ENCODE measurements around the gene SPPL2A.
"Not testable (repeated sequence)": the region's sequence is repeated elsewhere in the genome, so short reads cannot be mapped to it uniquely, and the experiment has no call there.

SPPL2A gene

DNA sequence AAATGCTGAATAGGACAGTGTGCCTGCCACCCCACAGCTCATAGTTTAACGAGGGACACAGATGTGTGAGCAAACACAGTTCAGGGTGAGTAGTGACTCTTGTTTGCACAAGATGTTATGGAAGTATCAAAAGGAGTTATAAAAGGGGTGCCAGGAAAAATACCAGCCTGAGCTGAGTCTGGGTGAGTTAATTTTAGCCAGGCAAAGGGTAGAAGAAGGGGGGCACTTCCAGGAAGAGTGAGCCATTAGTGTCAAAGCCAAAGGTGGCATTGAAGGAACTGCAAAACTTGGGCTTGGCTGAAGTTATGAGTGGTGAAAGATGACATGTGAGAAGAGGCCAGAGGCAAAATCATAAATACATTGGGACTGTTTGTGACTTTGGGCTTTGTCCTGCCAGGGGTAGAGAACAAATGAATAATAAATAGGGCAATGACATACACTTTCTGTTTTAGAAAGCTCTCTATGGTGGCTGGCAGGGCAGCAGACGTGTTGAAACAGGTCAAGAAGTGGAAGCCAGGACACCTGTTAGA, 1.9 kb upstream of the SPPL2A start:
- no peak for DNase-seq (ENCODE audit: low read depth in 2 of 2)

DNA sequence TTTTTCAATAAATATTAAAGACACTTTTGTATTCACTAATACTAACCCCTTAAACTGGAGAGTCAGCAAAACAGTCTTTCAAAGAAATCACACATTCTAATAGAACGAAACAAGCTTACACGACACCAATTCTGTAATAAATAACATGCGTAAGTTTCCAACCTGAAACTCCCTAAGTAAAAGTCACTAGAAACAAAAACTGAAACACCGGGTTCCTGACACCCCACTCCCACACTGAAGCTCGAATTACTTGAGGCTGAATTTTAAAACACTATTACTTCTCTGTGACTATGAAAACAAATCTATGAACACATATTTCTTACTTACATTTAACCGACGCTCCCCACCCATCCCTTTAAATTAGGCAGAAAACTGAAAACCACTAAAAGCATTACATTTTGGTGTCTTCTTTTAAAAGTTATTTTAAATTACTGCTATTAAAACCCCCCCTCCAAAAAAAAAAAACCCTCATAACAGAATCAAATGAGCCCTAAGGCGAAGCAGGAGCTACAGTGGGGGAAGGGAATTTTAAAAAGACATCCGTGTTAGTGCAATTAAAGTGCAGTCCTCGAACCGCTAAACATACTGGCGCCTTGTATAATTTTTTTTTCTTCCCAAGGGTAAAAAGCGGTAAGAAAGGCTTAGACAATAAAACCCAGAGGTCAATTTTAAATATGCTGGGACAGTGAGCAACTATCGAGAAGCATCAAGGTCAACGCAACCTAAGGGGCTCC, 878 bp downstream of the SPPL2A start:
- no peak for DNase-seq (ENCODE audit: low read depth in 2 of 2)

DNA sequence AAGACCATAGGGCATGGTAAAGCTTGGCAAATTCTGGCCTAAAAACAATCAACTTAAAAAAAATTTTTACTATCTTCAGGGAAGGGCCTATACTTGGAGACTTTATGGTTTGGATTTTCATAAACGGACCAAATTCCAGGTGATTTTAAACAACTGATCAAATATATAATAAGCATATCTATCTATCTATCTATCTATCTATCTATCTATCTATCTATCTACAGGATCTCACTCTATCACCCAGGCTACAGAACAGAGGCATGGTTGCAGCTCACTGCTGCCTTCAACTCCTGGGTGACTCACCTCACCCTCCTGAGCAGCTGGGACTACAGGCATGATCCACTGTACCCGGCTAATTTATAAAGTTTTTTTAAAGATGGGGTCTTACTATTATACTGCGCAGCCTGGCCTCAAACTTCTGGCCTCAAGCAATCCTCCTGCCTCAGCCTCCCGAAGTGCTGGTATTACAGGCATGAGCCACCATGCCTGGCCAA, 6.7 kb downstream of the SPPL2A start:
- DNase-seq (ENCODE audit: low read depth in 2 of 2): no peak

GRCh38 chr15:50753463-50753862, 12.0 kb downstream of the SPPL2A start:
- DNase-seq (ENCODE audit: low read depth in 2 of 2): no peak

DNA sequence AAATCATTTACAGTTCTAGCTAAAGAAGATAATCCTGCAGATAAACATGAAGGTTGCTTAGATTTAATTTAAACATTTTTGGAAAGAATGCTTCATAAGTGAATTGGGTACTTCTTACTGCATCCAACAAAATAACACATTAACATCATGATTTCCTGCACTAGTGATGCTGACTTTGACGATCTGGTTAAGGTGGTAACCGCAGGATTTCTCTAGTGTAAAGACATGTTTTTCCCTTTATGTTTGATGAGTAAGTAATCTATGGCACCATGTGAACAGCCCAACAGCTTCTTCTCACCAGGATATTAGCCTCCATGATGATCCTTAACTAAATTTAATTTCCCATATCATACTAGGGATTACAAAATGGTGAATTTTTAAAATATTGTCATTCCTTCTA, 14.1 kb downstream of the SPPL2A start:
- no peak for DNase-seq (ENCODE audit: low read depth in 2 of 2)

- DNase-seq (ENCODE audit: low read depth in 2 of 2): no peak
These were observed 15.2 kb downstream of the SPPL2A start for GRCh38 chr15:50750227-50750705.

DNA sequence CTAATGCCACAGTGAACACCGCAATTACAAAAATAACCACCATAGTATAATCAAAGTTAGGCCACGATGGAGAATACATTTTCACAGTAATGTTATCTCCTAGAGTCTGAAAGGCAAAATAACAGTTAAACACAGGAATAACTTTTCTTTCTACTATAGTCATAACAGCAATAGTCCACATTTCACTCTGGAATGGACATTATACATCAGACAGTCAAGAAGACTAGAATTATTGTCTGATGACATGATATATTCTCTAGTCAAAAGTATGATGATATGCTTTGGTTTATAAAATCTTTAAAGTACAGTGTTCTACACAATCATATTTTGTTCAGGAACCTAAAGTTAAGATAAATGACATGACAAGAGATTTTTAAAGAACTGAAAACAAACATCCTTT, 18.0 kb downstream of the SPPL2A start:
- no peak for DNase-seq (ENCODE audit: low read depth in 2 of 2)

DNA sequence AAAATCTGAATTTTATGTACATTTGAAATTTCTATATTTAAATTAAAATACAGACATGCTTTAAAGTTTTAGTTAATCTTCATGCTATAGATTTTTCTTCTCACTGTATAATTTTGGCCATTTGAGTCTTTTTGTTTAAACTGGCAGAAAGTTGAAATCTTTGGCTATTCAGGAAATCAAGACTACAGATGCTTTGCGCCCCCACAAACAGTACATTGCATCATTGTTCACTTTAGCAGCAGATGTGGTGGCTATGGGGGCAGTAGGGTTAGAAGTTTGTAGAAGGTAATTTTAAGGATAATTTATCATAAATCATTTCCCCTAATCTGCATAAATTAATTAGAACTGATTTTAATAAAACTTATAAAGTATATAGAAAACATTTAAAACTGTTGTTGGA, 20.9 kb downstream of the SPPL2A start:
- no peak for DNase-seq (ENCODE audit: low read depth in 2 of 2)

DNA sequence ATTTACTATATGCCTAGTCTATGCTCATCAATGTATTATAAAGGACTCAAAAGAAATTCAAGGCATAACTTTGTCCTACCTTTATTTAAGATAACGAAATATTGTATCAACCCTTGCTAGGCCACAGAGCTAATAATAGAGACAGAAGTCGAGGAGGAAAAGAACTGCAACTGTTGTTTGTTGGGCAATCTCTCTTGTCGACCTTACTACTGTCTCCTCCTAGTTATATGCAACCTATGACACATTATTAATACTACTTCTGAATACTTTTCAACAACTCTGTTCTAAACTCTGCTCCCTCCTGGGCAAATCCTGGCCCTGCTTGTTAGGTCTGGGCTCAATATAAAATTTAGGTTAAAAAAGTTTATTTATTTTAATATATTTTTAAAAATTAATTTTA, 24.6 kb downstream of the SPPL2A start:
- no peak for DNase-seq (ENCODE audit: low read depth in 2 of 2)

DNA sequence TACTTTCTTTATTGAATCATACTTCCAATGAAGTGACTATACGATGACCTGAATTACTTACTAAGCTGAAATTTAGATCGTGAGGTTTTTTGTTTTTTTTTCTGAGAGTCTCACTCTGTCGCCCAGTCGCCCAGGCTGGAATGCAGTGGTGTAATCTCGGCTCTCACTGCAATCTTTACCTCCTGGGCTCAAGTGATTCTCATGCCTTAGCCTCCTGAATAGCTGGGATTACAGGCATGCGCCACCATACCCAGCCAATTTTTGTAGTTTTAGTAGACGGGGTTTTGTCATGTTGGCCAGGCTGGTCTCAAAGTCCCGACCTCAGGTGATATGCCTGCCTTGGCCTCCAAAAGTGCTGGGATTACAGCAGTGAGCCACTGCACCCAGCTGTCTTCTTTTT, 28.7 kb downstream of the SPPL2A start:
- no peak for DNase-seq (ENCODE audit: low read depth in 2 of 2)

DNA sequence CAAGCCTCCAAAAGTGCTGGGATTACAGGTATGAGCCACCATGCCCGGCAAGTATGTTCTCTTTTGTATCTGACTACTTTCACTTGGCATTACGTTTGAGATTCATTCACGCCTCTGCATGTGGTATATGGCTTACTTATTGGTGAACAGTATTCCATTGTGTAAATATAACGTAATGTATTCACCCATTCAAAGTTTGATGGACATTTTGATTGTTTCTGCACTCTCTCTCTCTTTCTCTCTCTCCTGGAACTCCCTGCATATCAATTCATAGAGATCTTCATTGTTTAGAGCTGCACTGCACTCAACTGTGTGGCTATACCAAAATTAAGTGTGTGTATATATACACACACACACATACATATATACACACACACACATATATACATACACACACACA, 30.4 kb downstream of the SPPL2A start:
- no peak for DNase-seq (ENCODE audit: low read depth in 2 of 2)

GRCh38 chr15:50726315-50726714, 39.2 kb downstream of the SPPL2A start:
- no peak for DNase-seq (ENCODE audit: low read depth in 2 of 2)

DNA sequence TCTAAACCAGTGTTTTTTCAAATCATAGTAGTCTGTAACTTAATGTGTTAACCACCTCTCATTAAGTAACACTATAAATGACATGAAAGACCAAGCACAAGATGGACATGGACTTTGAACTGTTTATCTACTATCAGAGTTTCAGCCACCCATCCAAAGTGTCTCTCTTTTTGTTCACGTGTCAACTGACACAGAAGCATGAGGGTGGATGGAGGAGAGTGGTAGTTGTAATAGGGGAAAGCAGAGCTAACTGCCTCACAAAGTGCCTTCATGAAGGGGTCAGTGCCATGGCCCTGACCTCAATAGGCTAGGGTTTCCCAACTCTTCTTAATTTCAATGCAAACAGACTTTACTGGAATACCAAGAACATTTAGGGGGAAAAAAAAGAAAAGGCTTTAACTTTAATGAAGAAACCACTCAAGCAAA, 46.8 kb downstream of the SPPL2A start:
- no peak for DNase-seq (ENCODE audit: low read depth in 2 of 2)

- DNase-seq (ENCODE audit: low read depth in 2 of 2): no peak
These were observed 53.5 kb downstream of the SPPL2A start for GRCh38 chr15:50712018-50712417.

DNA sequence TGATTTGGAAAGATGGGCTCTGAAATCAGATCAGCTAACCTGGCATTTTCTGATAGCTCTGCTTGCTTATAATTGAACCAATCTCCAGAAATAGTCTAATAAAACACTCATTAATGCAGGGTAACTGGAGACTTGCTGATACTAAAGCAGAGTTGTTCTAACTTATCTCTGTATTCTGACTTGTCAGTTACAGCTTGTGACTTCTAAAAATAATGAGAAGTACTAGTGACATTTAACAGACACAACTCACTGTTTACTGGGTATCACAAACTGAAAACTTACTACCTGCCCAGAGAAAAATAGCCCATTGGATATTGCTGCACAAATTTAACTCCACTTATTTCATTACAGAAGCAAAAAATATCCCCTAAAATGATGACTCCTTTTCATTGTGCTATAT, 54.9 kb downstream of the SPPL2A start:
- no peak for DNase-seq (ENCODE audit: low read depth in 2 of 2)

GRCh38 chr15:50707878-50708427, 57.6 kb downstream of the SPPL2A start:
- DNase-seq (ENCODE audit: low read depth in 2 of 2): no peak

DNA sequence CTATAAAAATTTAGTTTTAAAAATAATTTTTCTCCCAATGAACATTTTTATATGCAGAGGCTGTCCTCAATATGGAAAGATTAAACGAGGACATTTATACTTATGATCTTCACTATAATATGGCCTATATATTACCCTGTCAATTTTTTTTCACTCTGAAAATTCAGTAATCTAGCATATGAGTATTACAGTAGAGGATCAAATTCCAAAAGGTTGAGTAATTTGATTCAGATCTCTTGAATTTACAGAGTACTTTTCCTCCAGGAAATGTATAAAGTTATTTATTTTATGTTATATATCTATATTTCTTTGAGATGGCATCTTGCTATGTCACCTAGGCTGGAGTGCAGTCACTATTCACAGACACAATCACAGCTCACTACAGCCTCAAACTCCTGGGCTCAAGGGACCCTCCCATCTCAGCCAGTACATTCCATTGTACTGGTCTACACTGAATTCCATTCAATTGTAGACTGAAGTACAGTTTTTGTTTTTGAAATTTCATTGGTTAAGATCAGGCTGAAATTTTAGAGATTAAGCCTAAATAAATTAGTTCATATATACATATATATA, 62.7 kb downstream of the SPPL2A start:
- no peak for DNase-seq (ENCODE audit: low read depth in 2 of 2)

DNA sequence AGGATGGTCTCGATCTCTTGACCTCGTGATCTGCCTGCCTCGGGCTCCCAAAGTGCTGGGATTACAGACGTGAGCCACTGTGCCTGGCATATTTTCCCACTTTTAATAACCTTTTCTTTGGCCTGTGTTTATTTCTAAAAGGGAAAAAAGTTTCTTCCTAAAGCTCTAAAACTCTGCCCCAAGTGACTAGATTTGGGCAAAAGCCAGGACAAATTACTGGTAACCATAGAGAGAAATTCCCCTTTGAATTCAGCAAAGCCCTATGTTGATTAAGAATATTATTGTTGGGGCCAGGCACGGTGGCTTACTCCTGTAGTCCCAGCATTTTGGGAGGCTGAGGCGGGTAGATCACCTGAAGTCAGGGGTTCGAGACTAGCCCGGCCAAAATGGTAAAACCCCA, 67.4 kb downstream of the SPPL2A start:
- no peak for DNase-seq (ENCODE audit: low read depth in 2 of 2)

GRCh38 chr15:50697109-50697797, 68.3 kb downstream of the SPPL2A start:
- no peak for DNase-seq (ENCODE audit: low read depth in 2 of 2)

- not testable (repeated sequence) for DNase-seq (ENCODE audit: low read depth in 2 of 2)
These were observed 70.8 kb downstream of the SPPL2A start for GRCh38 chr15:50694634-50695165.

- DNase-seq (ENCODE audit: low read depth in 2 of 2): no peak
These were observed 78.1 kb downstream of the SPPL2A start for GRCh38 chr15:50687302-50687902.
